K562 (cell line): ENCODE measurements around the gene EXOC6. TPM values are rescaled to one million over a fixed set of nuclear protein-coding genes. Genes with fewer than 3 reads are reported as not detected.

Experiments
- RBFOX2 ChIP-seq: fragments of 200-400 bp; formaldehyde crosslinking; IDR thresholded peaks from 2 replicates; pipeline ENCODE4 v1.6.1; 2017; ENCODE audit warnings: low read depth, mild to moderate bottlenecking, low read length, moderate library complexity
- SUPT5H ChIP-seq: fragments of 450-650 bp; IDR thresholded peaks from 2 replicates; pipeline ENCODE4 v1.6.1; 2016
- TCF7 ChIP-seq: sonication (generic); IDR thresholded peaks from 2 replicates; pipeline ENCODE4 v1.6.1; 2016; ENCODE audit warnings: antibody characterized with exemption, borderline replicate concordance
- ZNF407 ChIP-seq: fragments of 450-650 bp; IDR thresholded peaks from 2 replicates; pipeline ENCODE4 v1.6.1; 2016; ENCODE audit warnings: low read depth
- polyA plus RNA-seq, 8 experiments: library from polyadenylated mRNA; depleted of rRNA in 4 of 8; stranded (reverse) in 5 of 8; unstranded in 3 of 8; fragments of >200 nt; fragmentation: Nextera tagmentation in 2 of 8; fragmentation: Illumina TruSeq in 1 of 8; extraction: Ambion mirVana in 2 of 8; extraction: Trizol in 1 of 8; gene quantifications; 2 replicates each; pipeline versions ENCODE4 v1.2.1 to v1.2.3, GENCODE V29; 2011 to 2014; ENCODE audit warnings: inconsistent platforms in 1 of 8, missing spikeins in 1 of 8
- total RNA-seq, 7 experiments: library from RNA; depleted of rRNA in 6 of 7; stranded (reverse); fragments of >200 nt in 6 of 7; fragmentation: Illumina TruSeq in 2 of 7; extraction: Trizol in 2 of 7; gene quantifications; 2 replicates each; pipeline versions ENCODE4 v1.2.1 to v1.2.3, GENCODE V29; 2011 to 2021; ENCODE audit warnings: low replicate concordance in 1 of 7
- TF ChIP-seq, protein P1 (sequence below), 2 experiments: IDR thresholded peaks; 2 replicates each; pipeline ENCODE4 v1.6.1; 2011; ENCODE audit warnings: borderline replicate concordance in 1 of 2, control low read depth in 1 of 2, low read depth in 1 of 2, low read length in 1 of 2, mild to moderate bottlenecking in 1 of 2, mixed read lengths in 1 of 2, moderate library complexity in 1 of 2; ENCODE audit not compliant: insufficient read depth in 1 of 2, insufficient read length in 1 of 2, poor library complexity in 1 of 2, severe bottlenecking in 1 of 2; ENCODE audit errors: extremely low read depth in 1 of 2
- TF ChIP-seq, protein P2 (sequence below): fragments of 450-650 bp; IDR thresholded peaks from 2 replicates; pipeline ENCODE4 v1.7.0; 2016; ENCODE audit warnings: borderline replicate concordance

The EXOC6 gene
- total and polyA plus RNA-seq, 9 of the 15 experiments (the other 6 are each of a cell fraction or from before 2014, with no cell fraction given), result 13.9 to 42.8 (median 24.9) TPM

DNA sequence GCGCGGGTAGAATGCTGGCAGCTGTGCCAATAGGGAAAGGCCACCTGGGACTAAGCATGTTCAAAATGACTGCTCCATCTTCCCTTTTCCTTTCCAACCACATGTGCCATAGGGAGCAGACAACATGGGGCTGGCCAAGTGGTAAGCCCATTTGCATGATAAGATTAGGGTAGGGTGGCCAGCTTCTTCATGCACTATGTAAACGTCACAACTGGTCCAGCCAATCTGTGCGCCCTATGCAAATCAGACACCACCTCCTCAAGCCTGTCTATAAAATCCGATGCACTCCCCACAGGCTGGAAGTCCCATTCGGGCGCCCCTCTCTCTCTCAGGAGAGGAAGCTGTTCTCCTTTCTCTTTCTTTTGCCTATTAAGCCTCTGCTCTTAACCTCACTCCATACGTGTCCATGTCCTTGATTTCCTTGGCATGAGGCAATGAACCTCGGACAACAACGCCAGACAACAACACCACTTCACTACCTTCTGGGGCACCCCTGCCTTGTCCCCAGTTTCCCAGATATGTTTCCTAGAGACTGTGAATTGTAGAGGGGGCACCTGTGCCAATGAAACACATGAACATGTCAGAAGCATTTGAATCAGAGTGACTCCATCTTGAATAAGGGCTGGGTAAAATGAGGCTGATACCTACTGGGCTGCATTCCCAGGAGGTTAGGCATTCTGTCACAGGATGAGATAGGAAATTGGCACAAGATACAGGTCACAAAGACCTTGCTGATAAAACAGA lies 19.1 kb upstream of the EXOC6 start (continued):
- TF ChIP-seq, protein P1, sequence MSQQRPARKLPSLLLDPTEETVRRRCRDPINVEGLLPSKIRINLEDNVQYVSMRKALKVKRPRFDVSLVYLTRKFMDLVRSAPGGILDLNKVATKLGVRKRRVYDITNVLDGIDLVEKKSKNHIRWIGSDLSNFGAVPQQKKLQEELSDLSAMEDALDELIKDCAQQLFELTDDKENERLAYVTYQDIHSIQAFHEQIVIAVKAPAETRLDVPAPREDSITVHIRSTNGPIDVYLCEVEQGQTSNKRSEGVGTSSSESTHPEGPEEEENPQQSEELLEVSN (IDR thresholded peaks at IDR 0.05; ENCODE audit: borderline replicate concordance in 1 of 2, extremely low read depth in 1 of 2, insufficient read depth in 1 of 2, insufficient read length in 1 of 2, low read depth in 1 of 2, low read length in 1 of 2, poor library complexity in 1 of 2, severe bottlenecking in 1 of 2), result peak in 1 of 2 experiments; percentile 31
- TF ChIP-seq, protein P2, sequence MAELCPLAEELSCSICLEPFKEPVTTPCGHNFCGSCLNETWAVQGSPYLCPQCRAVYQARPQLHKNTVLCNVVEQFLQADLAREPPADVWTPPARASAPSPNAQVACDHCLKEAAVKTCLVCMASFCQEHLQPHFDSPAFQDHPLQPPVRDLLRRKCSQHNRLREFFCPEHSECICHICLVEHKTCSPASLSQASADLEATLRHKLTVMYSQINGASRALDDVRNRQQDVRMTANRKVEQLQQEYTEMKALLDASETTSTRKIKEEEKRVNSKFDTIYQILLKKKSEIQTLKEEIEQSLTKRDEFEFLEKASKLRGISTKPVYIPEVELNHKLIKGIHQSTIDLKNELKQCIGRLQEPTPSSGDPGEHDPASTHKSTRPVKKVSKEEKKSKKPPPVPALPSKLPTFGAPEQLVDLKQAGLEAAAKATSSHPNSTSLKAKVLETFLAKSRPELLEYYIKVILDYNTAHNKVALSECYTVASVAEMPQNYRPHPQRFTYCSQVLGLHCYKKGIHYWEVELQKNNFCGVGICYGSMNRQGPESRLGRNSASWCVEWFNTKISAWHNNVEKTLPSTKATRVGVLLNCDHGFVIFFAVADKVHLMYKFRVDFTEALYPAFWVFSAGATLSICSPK, result peak; percentile 63; the same call in 1 of the 2 replicates
- peak; percentile 99 for TF ChIP-seq SUPT5H
- TF ChIP-seq TCF7, result no peak
- peak; percentile 71 for TF ChIP-seq RBFOX2
- no peak for TF ChIP-seq ZNF407
- TF ChIP-seq, all 486 proteins: peak for 132
